Stimulated activated CD4-positive, alpha-beta T cell treated with anti-CD3 and anti-CD28 coated beads, Interleukin-1b, Interleukin-23, amount 100 ng/mL, for 1 hour (primary cell): ENCODE results near the gene FN1.

Experiments used
- DNase-seq, 2 donors: peaks; one replicate each; pipeline ENCODE4 v3.0.0-alpha.2; 2020; ENCODE audit warnings: low read depth in 2 of 2

Gene FN1

GRCh38 chr2:215407061-215407460, 28.8 kb downstream of the FN1 start:
- DNase-seq: no peak

- no peak for DNase-seq
Observed at GRCh38 chr2:215405722-215406581, 29.9 kb downstream of the FN1 start.

GRCh38 chr2:215404348-215405012, 31.4 kb downstream of the FN1 start:
- DNase-seq: no peak

GRCh38 chr2:215403441-215404347, 32.2 kb downstream of the FN1 start:
- no peak for DNase-seq

- no peak for DNase-seq
Observed at GRCh38 chr2:215401896-215402379, 33.9 kb downstream of the FN1 start.

GRCh38 chr2:215399067-215399716, 36.7 kb downstream of the FN1 start:
- no peak for DNase-seq

GRCh38 chr2:215397632-215398341, 38.1 kb downstream of the FN1 start:
- no peak for DNase-seq

GRCh38 chr2:215396595-215397313, 39.1 kb downstream of the FN1 start:
- no peak for DNase-seq

- DNase-seq: no peak
Observed at GRCh38 chr2:215395687-215396460, 40.0 kb downstream of the FN1 start.

- no peak for DNase-seq
Observed at GRCh38 chr2:215394102-215394805, 41.6 kb downstream of the FN1 start.

- no peak for DNase-seq
Observed at GRCh38 chr2:215392687-215393270, 43.1 kb downstream of the FN1 start.

- DNase-seq: no peak
Observed at GRCh38 chr2:215392164-215392563, 43.7 kb downstream of the FN1 start.

- no peak for DNase-seq
Observed at GRCh38 chr2:215391531-215391930, 44.3 kb downstream of the FN1 start.

- no peak for DNase-seq
Observed at GRCh38 chr2:215390550-215390913, 45.3 kb downstream of the FN1 start.

- DNase-seq: no peak
Observed at GRCh38 chr2:215388002-215388728, 47.7 kb downstream of the FN1 start.

GRCh38 chr2:215386566-215386965, 49.3 kb downstream of the FN1 start:
- no peak for DNase-seq

- no peak for DNase-seq
Observed at GRCh38 chr2:215384710-215385109, 51.2 kb downstream of the FN1 start.
